ENCODE measurements around the gene ADGRV1. TPM values are rescaled to one million over a fixed set of nuclear protein-coding genes. Genes with fewer than 3 reads are reported as not detected.

ADGRV1 gene
- total RNA-seq, 4 donors from 2014 or later, result 1.9 to 11.3 TPM; not detected in 2

DNA sequence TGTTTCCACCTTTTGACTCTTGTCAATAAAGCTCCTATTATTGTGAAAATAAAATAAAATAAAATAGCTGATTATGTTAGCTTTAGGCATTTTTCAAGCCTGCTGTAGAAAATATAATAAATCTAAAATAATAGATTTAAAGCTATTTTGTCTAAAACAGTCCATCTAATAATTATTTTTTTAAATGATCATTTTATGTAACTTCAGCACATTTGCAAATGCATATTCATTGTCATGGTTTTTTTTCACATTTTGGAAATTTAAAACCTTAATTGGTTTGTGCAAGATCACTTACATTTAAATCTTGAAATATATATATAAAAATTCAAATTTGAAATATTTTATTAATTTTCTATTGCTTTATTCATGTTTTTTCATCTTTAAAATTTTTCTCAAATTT, 159.8 kb downstream of the ADGRV1 start:
- Histone ChIP-seq H3K27ac (no peak overlapping the region), H3K27me3 (peaks cover 0 to 3% of the 10 kb centered on the region in 2 donors), H3K36me3 (no peaks in the 10 kb centered on the region), H3K9me3 (no peaks in the 10 kb centered on the region), H3K4me1 (no peaks in the 10 kb centered on the region), H3K4me3 (no peak overlapping the region)
- TF ChIP-seq POLR2A (IDR thresholded peaks at IDR 0.05), result no peak
- TF ChIP-seq, protein P1, sequence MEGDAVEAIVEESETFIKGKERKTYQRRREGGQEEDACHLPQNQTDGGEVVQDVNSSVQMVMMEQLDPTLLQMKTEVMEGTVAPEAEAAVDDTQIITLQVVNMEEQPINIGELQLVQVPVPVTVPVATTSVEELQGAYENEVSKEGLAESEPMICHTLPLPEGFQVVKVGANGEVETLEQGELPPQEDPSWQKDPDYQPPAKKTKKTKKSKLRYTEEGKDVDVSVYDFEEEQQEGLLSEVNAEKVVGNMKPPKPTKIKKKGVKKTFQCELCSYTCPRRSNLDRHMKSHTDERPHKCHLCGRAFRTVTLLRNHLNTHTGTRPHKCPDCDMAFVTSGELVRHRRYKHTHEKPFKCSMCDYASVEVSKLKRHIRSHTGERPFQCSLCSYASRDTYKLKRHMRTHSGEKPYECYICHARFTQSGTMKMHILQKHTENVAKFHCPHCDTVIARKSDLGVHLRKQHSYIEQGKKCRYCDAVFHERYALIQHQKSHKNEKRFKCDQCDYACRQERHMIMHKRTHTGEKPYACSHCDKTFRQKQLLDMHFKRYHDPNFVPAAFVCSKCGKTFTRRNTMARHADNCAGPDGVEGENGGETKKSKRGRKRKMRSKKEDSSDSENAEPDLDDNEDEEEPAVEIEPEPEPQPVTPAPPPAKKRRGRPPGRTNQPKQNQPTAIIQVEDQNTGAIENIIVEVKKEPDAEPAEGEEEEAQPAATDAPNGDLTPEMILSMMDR (IDR thresholded peaks at IDR 0.05), result no peak
- DNase-seq, result no peak
- intact Hi-C loops (cut with DNase I; ENCODE audit: low total_unique reads), result no loop called here

DNA sequence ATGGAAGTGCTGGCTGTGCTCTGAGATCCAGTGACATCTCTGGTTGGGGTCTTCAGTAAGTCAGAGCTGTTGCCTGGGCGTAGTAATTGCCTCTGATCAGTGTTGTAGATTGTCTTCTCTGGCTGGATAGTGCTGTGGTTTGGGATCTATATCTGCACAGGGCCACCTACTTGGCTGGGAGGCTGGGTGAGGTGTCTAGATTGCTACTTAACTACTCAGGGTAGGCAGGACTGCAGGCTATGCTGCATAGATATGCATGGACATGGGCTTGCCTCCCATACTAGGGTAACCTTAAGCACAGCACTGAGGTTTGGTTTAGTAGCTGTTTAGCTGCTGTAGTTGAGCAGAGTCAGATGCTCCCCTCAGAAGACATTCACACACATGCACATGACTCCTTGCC, 181.0 kb downstream of the ADGRV1 start:
- H3K36me3 ChIP-seq, result no peaks in the 10 kb centered on the region
- no peaks in the 10 kb centered on the region for H3K27me3 ChIP-seq
- no peaks in the 10 kb centered on the region for H3K9me3 ChIP-seq
- intact Hi-C loops (cut with DNase I; ENCODE audit: low total_unique reads), result no loop called here
- TF ChIP-seq, protein P1 (IDR thresholded peaks at IDR 0.05), result no peak
- TF ChIP-seq POLR2A (IDR thresholded peaks at IDR 0.05), result no peak
- no peaks in the 10 kb centered on the region for H3K4me1 ChIP-seq
- no peak overlapping the region for H3K27ac ChIP-seq
- H3K4me3 ChIP-seq, result no peak overlapping the region
- no peak for DNase-seq

DNA sequence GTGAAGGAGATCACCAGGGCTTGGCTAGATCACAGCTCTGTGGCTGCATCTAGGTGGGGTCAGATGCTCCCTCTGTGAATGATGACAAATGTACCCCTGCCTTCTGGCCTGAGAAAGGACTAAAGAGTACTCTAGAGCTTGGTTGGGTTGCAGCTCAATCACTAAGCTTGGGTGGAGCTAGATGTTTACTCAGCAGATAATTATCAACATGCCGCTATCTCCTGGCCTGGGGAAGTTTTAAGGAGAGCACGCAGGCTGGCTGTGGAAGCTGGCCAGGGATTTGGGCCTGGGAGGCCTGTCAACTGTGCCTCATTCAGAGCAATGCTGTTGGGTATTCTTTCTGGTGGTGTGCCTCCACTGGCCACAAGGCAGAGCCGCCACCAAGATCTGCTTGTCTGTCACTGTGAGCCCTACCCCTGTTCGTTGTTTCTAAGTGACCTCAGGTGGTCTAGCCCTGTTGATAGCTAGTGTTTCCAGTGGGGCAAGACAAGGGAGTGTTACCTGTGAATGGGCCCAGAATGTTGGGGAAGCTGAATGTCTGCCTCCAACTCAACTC, 181.7 kb downstream of the ADGRV1 start:
- H3K9me3 ChIP-seq, result no peaks in the 10 kb centered on the region
- TF ChIP-seq, protein P1 (IDR thresholded peaks at IDR 0.05), result no peak
- no peak for TF ChIP-seq POLR2A (IDR thresholded peaks at IDR 0.05)

DNA sequence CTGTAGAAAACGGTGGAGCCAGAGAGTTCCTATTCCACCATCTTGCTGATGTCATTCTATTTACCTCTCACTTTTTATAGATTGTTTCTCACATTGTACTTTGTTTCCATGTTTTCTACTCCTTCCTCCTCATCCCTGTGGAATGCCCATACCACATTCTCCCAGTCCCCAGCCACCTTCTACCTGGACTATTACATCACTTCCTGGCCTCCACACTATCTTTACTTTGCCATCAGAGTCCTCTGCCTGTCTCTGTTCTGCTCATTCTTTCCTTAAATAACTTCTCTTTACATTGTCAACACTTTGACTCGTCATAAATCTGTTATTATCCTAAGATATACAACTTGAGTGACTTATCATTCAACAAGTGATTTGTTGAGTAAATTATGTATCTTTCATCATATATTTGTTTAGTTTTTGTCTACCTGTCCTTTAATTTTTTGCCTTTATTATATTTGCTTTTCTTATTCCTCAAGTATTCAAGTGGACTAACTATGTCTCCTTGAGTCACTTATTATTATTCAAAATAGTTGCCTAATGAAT, 182.5 kb downstream of the ADGRV1 start:
- H3K9me3 ChIP-seq, result no peaks in the 10 kb centered on the region

More for the DNA sequence above, 181.7 kb downstream of the ADGRV1 start:
- DNase-seq, result no peak
- Histone ChIP-seq H3K4me1 (no peaks in the 10 kb centered on the region), H3K27me3 (no peaks in the 10 kb centered on the region), H3K4me3 (no peak overlapping the region), H3K27ac (no peak overlapping the region), H3K36me3 (no peaks in the 10 kb centered on the region)
- intact Hi-C loops (cut with DNase I; ENCODE audit: low total_unique reads), result no loop called here

DNA sequence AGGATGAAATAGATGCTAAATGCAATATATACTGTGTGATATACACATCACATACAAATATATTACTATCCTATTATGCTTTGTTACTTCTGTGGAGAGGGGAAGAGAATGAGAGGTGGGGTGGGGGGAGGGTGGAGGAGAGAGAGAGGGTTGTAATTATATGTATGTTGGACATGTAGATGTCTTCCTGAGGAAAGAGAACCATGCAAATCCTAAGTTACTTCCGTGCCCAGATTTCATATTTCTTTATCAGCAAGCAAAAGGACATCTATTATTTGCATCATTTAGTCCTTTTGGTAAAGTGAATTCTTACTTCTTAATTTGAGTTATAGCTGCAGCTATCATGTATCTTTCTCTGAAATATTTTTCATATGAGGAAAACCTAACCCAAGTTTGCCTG, 187.5 kb downstream of the ADGRV1 start:
- DNase-seq, result no peak
- intact Hi-C loops (cut with DNase I; ENCODE audit: low total_unique reads), result no loop called here
- no peak for TF ChIP-seq POLR2A (IDR thresholded peaks at IDR 0.05)
- TF ChIP-seq, protein P1 (IDR thresholded peaks at IDR 0.05), result no peak
- Histone ChIP-seq H3K4me1 (no peaks in the 10 kb centered on the region), H3K27ac (no peak overlapping the region), H3K27me3 (no peaks in the 10 kb centered on the region), H3K4me3 (no peak overlapping the region), H3K9me3 (no peaks in the 10 kb centered on the region), H3K36me3 (no peaks in the 10 kb centered on the region)

More for the DNA sequence above, 182.5 kb downstream of the ADGRV1 start:
- H3K36me3 ChIP-seq, result no peaks in the 10 kb centered on the region
- H3K4me1 ChIP-seq, result no peaks in the 10 kb centered on the region
- no peak overlapping the region for H3K4me3 ChIP-seq
- no peak for TF ChIP-seq POLR2A (IDR thresholded peaks at IDR 0.05)
- TF ChIP-seq, protein P1 (IDR thresholded peaks at IDR 0.05), result no peak
- H3K27ac ChIP-seq, result no peak overlapping the region
- intact Hi-C loops (cut with DNase I; ENCODE audit: low total_unique reads), result no loop called here
- no peaks in the 10 kb centered on the region for H3K27me3 ChIP-seq
- DNase-seq, result no peak
